NCI-H460 (cell line): ENCODE data around the gene CDK18. TPM values are rescaled to one million over a fixed set of nuclear protein-coding genes. Genes with fewer than 3 reads are reported as not detected.
A peak's percentile ranks its signal among the peaks of the same experiment; 100 is the strongest.

Experiments
- DNase-seq: peaks from one replicate; pipeline ENCODE4 v3.0.0-alpha.2; 2016; ENCODE audit warnings: low read depth; ENCODE audit errors: extremely low read depth
- total RNA-seq: library from RNA; depleted of rRNA; stranded (reverse); fragments of >200 nt; shearing (Covaris generic); gene quantifications from 2 replicates; pipeline ENCODE4 v1.2.3, GENCODE V29; 2014

The CDK18 gene
- total RNA-seq, 1 experiment from 2014 or later = 0.27 TPM

DNA sequence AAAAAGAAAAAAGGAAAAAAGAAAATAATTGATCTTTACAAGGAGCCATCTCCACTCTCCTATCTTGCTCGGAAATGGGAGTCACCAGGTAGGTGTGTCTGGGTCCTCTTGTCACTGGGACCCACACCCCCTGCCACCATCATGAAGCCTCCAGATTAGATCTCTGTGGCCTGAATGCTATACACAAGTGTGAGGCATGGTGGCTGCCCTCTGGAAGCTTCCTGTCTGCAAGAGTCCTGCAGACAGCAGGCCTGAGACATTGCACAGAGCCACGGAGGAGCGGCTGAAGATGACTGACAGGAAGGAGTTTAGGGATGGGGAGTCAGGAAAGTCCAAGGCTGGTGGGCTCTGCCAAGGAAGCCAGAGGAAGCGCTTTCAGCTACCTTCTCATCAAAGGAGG, 16.2 kb downstream of the CDK18 start:
- DNase-seq = no peak

DNA sequence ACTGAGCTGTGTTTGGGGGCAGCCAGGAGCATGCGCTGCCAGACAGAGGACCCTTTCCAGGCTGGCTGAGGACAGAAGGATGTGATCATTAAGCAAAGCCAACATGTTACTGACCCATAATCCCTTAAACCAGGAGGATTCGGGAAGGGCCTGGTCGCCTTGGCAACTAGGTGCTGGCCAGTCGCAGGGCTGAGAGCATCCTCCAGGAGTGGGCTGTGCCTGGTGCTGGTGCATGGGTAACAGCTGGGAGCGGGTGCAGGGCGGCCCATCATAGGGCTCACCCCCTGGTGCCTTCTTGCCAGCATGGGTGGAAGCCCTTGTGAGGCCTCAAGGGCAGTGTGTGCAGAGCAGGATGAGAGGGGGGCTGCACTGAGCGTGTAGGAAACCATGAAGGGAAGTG, 17.2 kb downstream of the CDK18 start:
- DNase-seq = no peak

DNA sequence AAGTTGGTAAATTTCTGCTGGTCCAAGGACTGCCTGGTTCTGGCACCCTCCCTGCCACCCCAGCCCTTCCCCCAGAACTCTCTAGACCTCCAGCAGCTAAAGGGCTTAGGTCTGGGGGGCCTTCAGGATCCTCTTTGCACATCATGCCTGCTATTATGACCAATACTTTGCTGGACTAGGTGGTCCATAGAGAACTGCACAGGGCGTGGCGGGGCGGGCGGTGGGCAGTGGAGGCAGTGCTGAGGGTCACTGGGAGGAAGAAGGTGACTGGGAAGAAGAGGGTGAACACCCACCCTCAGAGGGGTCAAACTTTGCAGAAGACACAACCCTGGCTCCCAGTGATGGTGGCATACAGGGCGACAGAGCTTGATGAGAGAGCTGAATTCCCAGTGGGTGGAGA, 18.2 kb downstream of the CDK18 start:
- DNase-seq = no peak

DNA sequence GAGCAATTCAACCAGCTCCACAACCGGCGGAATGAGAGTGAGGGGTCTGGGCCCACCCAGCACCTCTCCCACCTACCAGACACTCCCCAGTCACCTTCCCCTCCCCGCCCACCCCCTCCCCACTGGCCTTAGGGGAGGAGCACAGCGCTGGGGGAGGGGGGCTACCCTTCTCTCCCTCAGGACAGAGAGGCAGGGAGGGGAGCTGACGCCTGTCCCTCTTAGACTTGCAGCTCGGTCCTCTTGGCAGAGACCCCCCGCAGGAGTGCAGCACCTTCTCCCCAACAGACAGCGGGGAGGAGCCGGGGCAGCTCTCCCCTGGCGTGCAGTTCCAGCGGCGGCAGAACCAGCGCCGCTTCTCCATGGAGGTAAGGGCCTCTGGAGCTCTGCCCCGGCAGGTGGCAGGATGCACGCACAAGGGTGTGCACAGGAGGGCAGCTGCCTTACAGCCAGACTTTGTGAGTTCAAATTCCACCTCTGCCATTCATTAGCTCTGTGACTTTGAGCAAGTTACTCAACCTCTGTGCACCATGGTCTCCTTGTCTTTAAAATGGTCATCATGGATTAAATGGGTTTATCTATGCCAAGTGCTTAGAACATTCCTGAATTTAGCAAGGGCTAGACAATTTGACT, 18.9 kb downstream of the CDK18 start:
- no peak for DNase-seq

DNA sequence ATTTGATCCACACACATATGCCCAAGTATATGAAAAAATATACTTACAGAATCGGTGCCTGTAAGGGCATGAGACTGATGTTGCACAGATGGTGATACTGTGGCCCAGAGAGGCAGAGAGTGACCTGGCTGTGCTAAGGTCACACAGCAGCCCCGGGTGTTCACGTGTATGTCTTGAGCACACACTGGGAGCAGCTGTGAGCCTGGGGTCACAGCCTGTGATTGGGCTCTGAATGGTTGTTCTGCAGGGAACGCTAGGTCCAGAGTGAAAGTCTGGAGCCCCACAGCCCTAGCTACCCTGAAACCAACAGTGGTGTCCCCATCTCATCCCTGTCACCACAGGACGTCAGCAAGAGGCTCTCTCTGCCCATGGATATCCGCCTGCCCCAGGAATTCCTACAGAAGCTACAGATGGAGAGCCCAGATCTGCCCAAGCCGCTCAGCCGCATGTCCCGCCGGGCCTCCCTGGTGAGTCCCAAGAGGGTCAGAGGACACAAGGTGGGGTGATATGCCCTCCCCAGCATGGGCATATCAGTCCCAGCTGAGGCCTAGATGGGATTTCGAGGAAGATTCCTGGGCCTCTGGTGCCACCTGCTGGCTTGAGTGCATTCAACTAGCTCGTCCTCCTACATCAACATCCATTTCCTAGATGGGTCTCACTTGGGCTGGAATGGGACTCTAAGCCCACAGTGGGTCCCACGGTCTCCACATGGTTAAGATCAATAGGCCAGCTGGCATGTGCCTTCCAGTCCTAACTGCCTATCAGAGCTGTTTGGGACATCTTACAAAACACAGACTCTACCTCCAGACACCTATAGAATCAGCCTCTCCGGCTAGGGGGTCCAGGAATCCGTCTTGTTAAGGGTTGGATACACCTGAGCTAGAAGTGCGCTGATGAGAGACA, 19.7 kb downstream of the CDK18 start:
- DNase-seq = peak; percentile 88

DNA sequence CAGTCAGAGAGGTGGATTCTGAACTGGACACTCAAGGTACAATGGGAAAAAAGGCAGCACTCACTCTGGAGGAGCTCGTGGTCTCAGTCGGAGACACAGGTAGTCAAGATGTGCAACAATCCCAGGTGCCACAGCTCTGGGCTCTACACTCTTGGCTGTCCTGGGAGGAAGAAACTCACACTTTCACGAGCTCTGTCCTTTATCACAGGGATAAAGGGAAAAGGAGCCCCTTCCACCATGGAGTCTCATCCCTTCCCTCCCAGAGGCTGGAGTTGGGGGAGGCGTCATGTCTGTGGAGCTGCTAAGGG, 20.3 kb downstream of the CDK18 start:
- no peak for DNase-seq

DNA sequence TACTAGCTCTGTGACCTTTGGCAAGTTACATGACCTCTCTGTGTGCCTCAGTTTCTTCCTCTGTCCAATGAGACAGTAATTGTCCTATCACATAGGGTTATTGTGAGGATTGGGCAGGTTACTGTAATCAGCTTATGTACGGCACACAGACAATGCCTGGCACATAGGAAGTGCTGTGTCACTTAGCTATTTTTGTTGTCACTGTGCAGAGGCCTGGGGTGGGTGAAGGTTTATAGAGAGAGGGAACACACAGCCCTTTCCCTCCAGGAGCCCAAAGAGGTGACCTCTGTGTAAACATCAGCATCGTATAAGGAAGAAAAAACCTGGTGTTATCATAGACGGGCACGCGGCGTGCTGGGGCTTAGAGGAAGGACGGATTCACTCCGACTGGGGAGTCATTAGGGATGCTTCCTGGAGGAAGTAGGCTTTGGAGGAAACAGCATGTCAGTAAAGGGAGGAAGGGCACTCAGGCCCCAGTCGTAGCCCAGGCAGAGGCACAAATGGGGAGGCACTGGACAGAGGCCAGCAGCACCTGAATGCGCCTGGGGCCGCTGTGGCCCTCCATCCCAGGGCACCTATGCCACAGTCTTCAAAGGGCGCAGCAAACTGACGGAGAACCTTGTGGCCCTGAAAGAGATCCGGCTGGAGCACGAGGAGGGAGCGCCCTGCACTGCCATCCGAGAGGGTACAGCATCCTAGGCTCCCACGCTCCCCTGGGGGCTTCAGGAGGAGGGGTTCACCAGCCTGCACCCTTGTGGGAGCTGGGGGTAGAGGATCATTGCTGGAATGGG, 21.2 kb downstream of the CDK18 start:
- DNase-seq = no peak

DNA sequence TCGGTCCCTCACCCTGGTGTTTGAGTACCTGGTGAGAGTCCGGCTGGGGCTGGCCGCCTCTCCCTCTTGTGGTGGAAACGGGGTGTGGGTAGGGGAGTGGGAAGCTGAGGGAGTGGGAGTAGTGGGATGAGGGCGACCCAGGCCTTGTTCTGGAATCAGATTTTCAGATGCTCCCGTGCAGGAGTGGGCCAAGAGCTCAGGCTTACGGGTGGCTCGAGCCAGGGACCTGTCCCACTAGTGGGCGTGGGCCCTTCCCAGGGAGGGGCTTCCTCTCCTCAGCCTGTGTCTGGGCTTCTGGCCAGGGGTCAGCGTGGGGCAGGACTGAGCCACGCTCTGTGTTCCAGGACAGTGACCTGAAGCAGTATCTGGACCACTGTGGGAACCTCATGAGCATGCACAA, 22.0 kb downstream of the CDK18 start:
- DNase-seq = no peak

DNA sequence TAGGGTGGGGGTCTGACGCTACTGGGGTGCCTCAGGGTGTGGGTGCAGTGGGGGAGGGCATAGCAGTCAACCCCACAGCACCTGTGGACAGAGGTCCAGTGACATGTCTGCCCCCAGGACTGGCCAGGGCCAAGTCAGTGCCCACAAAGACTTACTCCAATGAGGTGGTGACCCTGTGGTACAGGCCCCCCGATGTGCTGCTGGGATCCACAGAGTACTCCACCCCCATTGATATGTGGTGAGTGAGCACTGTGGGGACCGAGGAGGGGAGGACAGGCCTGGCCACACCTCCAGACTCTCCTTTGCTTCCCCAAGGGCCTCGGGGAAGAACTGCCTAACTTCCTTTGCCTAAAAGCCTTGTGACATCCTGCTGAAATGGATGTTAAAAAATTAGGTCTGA, 23.5 kb downstream of the CDK18 start:
- DNase-seq = no peak

DNA sequence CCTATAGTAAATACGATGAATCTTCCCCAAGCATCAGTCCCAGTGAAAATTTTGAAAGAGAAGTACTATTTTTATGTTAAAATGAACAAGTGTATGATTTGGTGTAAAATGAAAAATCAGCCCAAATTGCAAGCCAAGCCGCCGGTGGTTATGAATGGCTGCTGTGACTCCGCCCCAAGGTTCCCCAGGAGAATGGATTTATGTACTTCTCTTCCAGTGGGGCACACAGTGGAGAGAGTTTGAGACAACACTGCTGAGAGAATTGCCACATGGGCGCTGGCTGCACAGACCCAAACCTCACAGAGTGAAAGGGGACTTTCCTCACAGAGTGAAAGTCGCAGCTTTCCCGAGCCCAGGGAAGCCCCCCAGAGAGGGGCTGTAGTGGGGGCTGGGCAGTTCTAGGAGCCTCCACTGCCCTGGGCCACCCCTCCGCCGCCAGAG, 24.0 kb downstream of the CDK18 start:
- DNase-seq = no peak

DNA sequence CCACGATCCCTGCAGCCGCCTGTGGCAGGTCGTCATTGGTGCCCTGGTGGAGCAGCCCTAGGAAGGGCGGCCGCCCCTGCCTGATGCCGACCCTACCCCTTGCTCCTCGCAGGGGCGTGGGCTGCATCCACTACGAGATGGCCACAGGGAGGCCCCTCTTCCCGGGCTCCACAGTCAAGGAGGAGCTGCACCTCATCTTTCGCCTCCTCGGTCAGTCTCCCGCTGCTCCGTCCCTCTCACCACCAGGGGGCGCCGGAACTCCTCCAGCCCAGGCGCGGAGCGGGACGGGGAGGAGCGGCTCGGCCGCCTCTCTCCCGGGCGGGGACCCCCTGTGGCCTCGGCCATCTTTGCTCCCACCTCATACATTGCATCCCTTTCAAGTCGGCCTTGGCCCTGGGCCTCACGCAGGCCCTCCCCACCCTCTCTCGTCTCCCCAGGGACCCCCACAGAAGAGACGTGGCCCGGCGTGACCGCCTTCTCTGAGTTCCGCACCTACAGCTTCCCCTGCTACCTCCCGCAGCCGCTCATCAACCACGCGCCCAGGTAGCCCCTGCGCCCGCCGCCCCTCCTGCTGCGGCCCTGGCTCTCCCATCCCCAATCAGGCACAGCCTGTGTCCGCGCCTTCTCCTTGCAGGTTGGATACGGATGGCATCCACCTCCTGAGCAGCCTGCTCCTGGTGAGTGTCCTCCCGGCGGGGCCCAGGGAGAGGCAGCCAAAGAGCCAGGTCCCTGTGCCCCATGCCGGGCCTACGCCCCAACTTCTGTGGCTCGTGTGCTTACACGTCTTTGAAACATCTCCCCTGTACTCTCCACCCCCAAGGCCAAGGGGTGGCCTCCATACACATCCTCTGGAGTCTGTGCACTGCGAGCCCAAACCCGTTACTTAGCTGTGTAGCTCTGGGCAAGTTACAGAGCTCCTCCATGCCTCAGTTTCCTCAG, 24.7 kb downstream of the CDK18 start:
- DNase-seq = peak; percentile 68

DNA sequence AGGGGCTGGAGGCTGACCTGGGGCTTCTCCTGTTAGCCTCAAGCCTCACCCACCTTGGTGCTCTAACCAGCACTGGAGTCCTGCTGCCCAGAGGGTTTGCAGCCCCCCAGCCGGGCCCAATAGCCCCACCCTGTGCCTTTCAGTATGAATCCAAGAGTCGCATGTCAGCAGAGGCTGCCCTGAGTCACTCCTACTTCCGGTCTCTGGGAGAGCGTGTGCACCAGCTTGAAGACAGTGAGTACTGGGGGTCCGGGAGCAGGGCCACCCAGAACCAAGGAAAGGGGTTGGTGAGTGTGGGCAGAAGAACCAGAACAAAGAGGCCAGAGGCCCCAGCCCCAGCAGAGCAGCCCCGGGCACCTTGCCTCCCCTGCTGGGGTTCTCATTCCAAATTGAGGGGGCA, 25.6 kb downstream of the CDK18 start:
- no peak for DNase-seq

DNA sequence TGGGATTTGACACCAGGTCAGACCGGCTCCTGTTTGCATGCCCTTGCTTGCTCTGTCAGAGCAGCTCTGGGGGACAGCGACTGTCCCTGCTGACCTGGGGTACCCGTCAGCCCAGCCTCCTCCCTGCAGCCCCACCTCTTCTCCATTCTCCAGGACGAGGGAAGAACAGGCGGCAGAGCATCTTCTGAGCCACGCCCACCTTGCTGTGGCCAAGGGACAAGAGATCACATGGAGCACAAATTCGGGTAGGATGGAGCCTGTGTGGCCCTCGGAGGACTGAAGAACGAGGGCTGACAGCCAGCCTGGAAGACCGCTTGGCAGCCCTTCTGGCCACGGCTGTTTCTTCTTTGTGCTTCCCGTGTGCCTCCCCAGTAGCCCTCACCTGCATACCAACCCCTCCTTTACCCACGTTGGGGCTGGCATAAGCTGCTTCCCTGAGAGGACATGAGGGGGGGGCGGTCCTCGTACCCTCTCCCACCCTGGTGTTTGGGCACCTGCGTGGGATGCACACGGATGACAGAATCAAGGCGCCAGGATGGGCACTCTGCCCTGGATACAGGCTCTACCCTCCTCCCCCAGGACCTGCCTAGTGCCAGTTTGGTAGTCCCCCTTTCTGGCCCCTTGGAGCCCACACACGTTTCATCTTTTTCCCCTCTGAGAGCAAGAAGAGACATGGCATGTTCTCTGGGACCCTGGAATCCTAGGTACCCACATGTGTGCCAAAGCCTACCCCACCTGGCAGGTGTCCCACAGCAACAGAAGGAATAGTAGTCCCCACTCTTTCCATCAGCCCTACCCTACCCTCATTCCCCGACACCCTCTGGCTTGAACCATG, 26.9 kb downstream of the CDK18 start:
- no peak for DNase-seq

DNA sequence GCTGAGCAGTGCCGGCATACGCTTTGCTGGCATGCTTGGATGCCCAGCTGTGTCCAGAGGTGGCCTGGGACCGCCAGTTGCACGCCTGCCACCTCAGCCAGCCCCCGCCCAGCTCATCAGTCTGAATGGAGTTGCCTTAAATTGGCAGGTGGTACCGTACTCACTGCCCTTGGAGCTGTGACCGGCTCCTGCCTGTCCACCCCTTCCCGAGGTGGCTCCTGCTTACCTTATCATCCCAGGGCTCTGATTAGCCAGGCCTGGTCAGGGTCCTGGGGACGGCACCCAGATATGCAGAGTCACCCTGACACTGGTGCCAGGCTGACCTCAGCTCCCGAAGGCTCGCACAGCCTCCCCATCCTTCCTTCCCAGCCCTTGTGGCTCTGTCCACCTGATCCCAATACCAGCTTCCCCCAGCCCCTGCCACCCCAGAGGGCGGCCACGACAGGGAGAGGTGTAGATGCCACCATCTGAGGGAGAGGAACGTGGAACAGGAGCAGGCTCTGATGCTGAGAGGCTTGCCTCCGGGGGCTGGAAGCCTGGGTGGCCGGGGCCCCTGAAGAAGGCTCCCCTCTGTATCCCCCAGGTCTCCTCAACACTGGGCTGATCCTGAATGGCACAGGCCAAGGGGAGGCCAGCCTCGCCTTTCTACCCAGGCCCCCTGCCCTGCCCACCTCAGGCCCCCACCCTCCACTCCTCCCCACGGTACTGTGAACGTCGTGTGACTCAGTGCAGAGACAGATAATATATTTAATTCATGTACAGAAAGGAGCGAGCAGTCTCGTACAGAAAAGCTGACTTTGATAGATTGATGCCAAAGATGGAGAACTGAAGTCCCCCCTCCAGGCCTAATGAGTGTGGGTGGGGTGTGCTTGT, 27.8 kb downstream of the CDK18 start:
- no peak for DNase-seq

DNA sequence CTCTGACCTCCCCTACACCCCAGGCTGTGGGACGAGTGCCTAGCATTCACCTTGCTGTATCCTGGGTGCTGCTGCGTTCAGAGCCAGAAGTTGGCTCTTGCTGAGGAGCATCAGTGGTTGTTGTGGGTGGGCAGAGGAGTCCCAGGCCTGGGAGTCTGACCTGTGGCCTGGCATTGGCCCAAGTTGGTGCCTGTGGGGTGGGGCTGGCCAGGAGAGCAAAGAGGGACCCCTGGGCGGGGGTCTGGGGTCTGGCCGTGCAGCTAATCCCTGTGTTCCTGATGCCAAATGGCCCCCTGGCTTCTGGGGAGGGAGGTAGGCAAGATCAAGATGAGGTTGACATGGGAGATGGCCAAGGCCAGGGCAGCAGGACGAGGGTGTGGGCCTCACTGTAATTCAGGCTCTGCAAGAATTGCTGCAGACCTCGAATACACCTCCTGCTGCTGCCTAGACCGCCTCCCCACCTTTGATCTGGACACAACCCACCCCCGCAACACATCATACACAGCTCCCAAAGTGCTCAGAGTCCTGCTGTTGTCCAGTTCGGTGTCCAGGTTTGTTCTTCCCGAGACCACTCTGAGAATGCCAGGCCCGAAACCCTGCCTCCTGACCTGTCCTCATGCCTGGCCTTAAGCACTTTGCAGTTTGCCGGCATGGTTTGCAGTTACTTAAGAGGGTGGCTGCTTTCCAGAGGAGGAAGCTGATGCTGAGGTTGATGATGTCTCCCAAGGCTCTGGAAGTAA, 28.7 kb downstream of the CDK18 start:
- no peak for DNase-seq

DNA sequence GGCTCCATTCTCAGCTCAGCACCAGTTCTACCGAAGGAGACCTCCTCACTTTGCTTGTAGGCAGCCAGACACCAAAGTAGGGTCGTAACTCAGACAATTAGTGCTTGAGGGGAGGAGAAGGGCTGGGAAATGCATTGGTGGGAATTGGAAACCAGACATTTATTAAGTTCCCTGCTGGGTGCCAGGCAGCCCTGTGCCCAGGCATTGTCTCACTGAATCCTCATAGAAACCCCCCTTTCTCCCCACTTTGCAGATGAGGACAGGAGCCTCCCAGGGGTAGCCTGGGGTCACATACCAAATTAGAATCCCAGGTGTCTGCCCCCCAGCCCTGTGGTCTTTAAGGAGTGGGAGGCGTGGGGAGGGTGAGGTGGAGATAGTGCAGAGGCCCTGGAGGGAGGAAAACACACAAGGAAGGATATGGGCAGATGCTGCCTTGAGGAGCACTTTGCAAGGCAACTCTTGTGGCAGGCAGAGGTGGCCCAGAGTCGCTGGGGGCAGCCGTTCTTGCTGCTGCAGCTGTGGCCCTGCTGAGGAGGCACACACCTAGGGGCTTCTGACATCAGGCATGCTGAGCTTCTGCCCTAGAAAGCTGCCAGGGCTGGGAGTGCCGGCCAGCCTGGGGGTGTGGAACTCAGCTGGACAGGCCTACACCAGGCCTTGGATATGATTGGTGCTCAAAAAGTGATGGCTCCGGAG, 29.4 kb downstream of the CDK18 start:
- no peak for DNase-seq

DNA sequence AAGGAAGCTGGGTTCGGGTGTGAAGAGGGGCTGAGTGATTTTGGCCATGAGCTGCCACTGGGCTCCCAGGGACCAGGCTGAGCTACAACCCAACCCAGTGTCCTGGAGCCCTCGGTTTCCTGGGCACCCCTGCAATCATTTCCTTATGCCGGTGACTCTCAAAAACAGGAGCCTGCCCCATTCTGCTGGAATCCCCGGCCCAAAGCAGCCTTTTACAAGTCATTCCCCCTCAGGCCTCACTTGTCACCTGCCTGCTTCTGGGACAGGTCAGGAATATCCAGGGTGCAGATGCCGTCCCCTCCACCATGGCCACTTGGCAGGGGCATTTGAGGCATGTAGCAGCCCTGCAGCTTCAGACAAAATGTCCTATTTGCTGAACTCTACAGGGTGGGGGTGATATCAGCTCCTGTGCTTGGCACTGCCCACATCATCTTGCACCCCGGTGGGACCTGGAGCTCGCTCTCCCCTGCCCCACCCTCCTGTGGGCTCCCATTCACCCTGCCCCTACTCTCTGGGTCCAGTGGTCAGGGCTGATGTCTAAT, 30.0 kb downstream of the CDK18 start:
- no peak for DNase-seq
